ENCODE results near the gene LRRC8D. TPM values are rescaled to one million over a fixed set of nuclear protein-coding genes. Genes with fewer than 3 reads are reported as not detected.

LRRC8D gene
- total RNA-seq, 2 donors from 2014 or later, result 35.8 to 42.7 TPM

- intact Hi-C loops (cut with DNase I), result no loop called here
- H3K4me3 ChIP-seq, result no peak overlapping the region
- no peak overlapping the region for H3K27ac ChIP-seq
- H3K9ac ChIP-seq (ENCODE audit: low read depth in 2 of 2, low read length in 2 of 2), result no peak overlapping the region
- TF ChIP-seq CTCF (IDR thresholded peaks at IDR 0.05), result no peak
- H3K27me3 ChIP-seq, result no peaks in the 10 kb centered on the region
- no peaks in the 10 kb centered on the region for H3K36me3 ChIP-seq
- no peaks in the 10 kb centered on the region for H3K4me1 ChIP-seq
- no peaks in the 10 kb centered on the region for H3K9me3 ChIP-seq
- DNase-seq, result no peak
These were observed 66.9 kb downstream of the LRRC8D start for GRCh38 chr1:89887713-89888112.

GRCh38 chr1:89888480-89889322, 67.9 kb downstream of the LRRC8D start:
- Histone ChIP-seq H3K27me3 (no peaks in the 10 kb centered on the region), H3K4me1 (no peaks in the 10 kb centered on the region), H3K36me3 (no peaks in the 10 kb centered on the region), H3K9me3 (no peaks in the 10 kb centered on the region), H3K27ac (no peak overlapping the region), H3K9ac (ENCODE audit: low read depth in 2 of 2, low read length in 2 of 2) (no peak overlapping the region), H3K4me3 (no peak overlapping the region)
- no peak for DNase-seq
- TF ChIP-seq CTCF (IDR thresholded peaks at IDR 0.05), result no peak
- intact Hi-C loops (cut with DNase I), result no loop called here

- intact Hi-C loops (cut with DNase I), result no loop called here
- Histone ChIP-seq H3K4me3 (no peak overlapping the region), H3K9ac (ENCODE audit: low read depth in 2 of 2, low read length in 2 of 2) (no peak overlapping the region), H3K4me1 (no peaks in the 10 kb centered on the region), H3K36me3 (no peaks in the 10 kb centered on the region), H3K27me3 (no peaks in the 10 kb centered on the region), H3K27ac (no peak overlapping the region), H3K9me3 (no peaks in the 10 kb centered on the region)
- DNase-seq, result no peak
- no peak for TF ChIP-seq CTCF (IDR thresholded peaks at IDR 0.05)
These were observed 68.4 kb downstream of the LRRC8D start for GRCh38 chr1:89889323-89889615.

GRCh38 chr1:89890085-89890752, 69.4 kb downstream of the LRRC8D start:
- no peaks in the 10 kb centered on the region for H3K4me1 ChIP-seq
- H3K9ac ChIP-seq (ENCODE audit: low read depth in 2 of 2, low read length in 2 of 2), result no peak overlapping the region
- H3K4me3 ChIP-seq, result no peak overlapping the region
- H3K27ac ChIP-seq, result no peak overlapping the region
- no peaks in the 10 kb centered on the region for H3K27me3 ChIP-seq
- DNase-seq, result no peak
- intact Hi-C loops (cut with DNase I), result no loop called here
- no peaks in the 10 kb centered on the region for H3K36me3 ChIP-seq
- H3K9me3 ChIP-seq, result no peaks in the 10 kb centered on the region
- no peak for TF ChIP-seq CTCF (IDR thresholded peaks at IDR 0.05)

- TF ChIP-seq CTCF (IDR thresholded peaks at IDR 0.05), result no peak
- Histone ChIP-seq H3K9ac (ENCODE audit: low read depth in 2 of 2, low read length in 2 of 2) (no peak overlapping the region), H3K27me3 (no peaks in the 10 kb centered on the region), H3K27ac (no peak overlapping the region), H3K4me3 (no peak overlapping the region), H3K36me3 (no peaks in the 10 kb centered on the region), H3K4me1 (no peaks in the 10 kb centered on the region), H3K9me3 (no peaks in the 10 kb centered on the region)
- intact Hi-C loops (cut with DNase I), result no loop called here
- no peak for DNase-seq
These were observed 72.0 kb downstream of the LRRC8D start for GRCh38 chr1:89892816-89893215.
